Pancreas (tissue), 10 donors: ENCODE data around the gene FCHSD1. TPM values are rescaled to one million over a fixed set of nuclear protein-coding genes. Genes with fewer than 3 reads are reported as not detected.
A peak's percentile ranks its signal among the peaks of the same experiment; 100 is the strongest.

ENCODE experiments used
- ATAC-seq, 4 donors: fragments of 200-7000 bp; cut with Tn5 transposase; one replicate each; pipeline versions ENCODE4 v1.8.0 to v1.9.1; 2020; ENCODE audit warnings: mild to moderate bottlenecking in 4 of 4, moderate library complexity in 4 of 4
- DNase-seq, 6 donors: peaks; one replicate each; pipeline ENCODE4 v3.0.0-alpha.2; 2020
- FAIRE-seq: peaks from 2 replicates; lab custom pipeline; 2012; peaks lifted over from hg19 to GRCh38; lab: Jason Lieb, UNC
- H3K27ac ChIP-seq, 4 donors: fragments of 200-600 bp; sonication (generic); 1 replicate in 3 of 4; 2 replicates in 1 of 4; pipeline versions ENCODE4 v1.5.0 to v1.8.0; 2020
- H3K27me3 ChIP-seq, 4 donors: fragments of 200-600 bp; one replicate each; pipeline ENCODE4 v1.8.0; 2021
- H3K36me3 ChIP-seq, 3 donors: fragments of 200-600 bp; sonication (generic) in 1 of 3; one replicate each; pipeline versions ENCODE4 v1.5.0 to v1.8.0; 2020 to 2021
- H3K4me1 ChIP-seq, 3 donors: fragments of 200-600 bp; one replicate each; pipeline ENCODE4 v1.8.0; 2021
- H3K4me3 ChIP-seq, 4 donors: fragments of 200-600 bp; sonication (generic) in 2 of 4; one replicate each; pipeline versions ENCODE4 v1.5.0 to v1.8.0; 2020 to 2021
- H3K9me3 ChIP-seq, 4 donors: fragments of 200-600 bp; one replicate each; pipeline ENCODE4 v1.8.0; 2021
- WGBS, 2 donors: extraction: QIAGEN DNeasy Blood & Tissue Kit; methylation state at CpG; one replicate each; pipeline ENCODE4 v1.1.7; 2013; 5-methylcytosine and 5-hydroxymethylcytosine counted together
- intact Hi-C, 3 donors: fragments of 100-400 bp; cut with DNase I; formaldehyde crosslinking; loops; one replicate each; pipeline versions ENCODE4 v1.11.1 to v1.14.2; 2022
- polyA plus RNA-seq, 2 donors: library from polyadenylated mRNA; stranded (reverse); fragments of 200-250 nt; gene quantifications; one replicate each; pipeline ENCODE4 v1.2.3, GENCODE V29; 2013
- total RNA-seq, 6 donors: library from RNA; stranded (reverse); fragmentation: NEBNext Ultra II Directional in 4 of 6; extraction: Animal tissue kit (Norgen Biotek cat#: 25700) in 4 of 6; gene quantifications; one replicate each; pipeline versions ENCODE4 v1.2.1 to v1.2.4, GENCODE V29; 2021 to 2023
- TF ChIP-seq, protein P1 (sequence below), 4 donors: fragments of 200-600 bp; sonication (generic) in 3 of 4; IDR thresholded peaks; one replicate each; pipeline versions ENCODE4 v1.5.0 to v1.8.0; 2021; ENCODE audit warnings: antibody characterized with exemption in 4 of 4
- donor health status: healthy with polysubstance abuse.
- donor health status: DM: no; HTN: no; CAD: no; lungs with moderate emphysema.
- donor health status: DM: no; HTN: no; CAD: no.
- donor health status: control.
- donor health status: control.
- donor health status: Bipolar disorder and iron deficiency.
- donor health status: DM: yes; HTN: yes; CAD: no.
- donor health status: DM: no; HTN: no; CAD: no.
- donor health status: DM: no; HTN: no; CAD: no.
- donor health status: DM: yes; HTN: yes; CAD: no.

FCHSD1 gene
- total and polyA plus RNA-seq, 8 donors, result 4.8 to 22.4 (median 9.1) TPM

DNA sequence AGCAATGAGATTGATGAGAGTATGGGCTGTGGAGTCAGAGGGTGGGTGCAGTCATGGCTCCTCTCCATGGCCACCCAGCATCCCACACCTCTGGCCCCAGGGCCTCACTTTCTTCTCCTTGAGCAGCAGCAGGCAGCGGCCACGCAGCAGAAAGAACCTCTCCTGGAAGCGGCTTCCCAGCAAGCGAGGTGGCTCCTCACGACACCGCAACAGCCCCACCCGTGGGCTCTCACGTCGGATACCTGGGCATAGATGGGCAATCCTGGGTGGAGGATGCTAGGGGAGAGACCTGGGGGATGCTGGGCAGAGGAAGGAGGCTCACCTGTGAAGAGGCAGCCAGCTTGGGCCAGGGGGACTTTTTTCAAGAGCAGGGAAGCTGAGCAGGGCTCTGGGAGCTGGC is 5.2 kb upstream of the FCHSD1 start:
- ATAC-seq (no peak), FAIRE-seq (no peak), DNase-seq (no peak)
- Histone ChIP-seq H3K4me3 (no peak overlapping the region), H3K27ac (no peak overlapping the region), H3K36me3 (no peaks in the 10 kb centered on the region), H3K9me3 (no peaks in the 10 kb centered on the region), H3K4me1 (no peaks in the 10 kb centered on the region), H3K27me3 (no peaks in the 10 kb centered on the region)
- intact Hi-C loops, result no loop called here
- TF ChIP-seq, protein P1, sequence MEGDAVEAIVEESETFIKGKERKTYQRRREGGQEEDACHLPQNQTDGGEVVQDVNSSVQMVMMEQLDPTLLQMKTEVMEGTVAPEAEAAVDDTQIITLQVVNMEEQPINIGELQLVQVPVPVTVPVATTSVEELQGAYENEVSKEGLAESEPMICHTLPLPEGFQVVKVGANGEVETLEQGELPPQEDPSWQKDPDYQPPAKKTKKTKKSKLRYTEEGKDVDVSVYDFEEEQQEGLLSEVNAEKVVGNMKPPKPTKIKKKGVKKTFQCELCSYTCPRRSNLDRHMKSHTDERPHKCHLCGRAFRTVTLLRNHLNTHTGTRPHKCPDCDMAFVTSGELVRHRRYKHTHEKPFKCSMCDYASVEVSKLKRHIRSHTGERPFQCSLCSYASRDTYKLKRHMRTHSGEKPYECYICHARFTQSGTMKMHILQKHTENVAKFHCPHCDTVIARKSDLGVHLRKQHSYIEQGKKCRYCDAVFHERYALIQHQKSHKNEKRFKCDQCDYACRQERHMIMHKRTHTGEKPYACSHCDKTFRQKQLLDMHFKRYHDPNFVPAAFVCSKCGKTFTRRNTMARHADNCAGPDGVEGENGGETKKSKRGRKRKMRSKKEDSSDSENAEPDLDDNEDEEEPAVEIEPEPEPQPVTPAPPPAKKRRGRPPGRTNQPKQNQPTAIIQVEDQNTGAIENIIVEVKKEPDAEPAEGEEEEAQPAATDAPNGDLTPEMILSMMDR (IDR thresholded peaks at IDR 0.05), result no peak
- 80 to 87% methylated on average over 9 of the region's 9 CpGs for WGBS, 2 donors

DNA sequence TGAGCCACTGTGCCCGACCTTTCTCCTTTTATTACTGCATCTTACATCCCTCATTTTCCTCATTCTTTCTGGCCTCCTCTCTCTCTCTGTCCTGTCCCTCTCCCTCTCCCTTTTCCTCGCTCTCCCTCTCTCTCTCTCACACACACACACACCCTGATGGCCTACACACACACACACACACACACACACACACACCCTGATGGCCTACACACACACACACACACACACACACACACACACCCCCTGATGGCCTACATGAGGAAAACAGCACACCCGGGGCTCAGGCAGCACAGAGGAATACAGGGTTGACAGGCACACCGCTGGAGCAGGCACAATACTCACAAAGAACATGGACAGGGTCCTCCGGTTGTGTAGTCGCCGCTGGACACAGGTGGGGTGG is 3.8 kb upstream of the FCHSD1 start:
- H3K36me3 ChIP-seq, result no peaks in the 10 kb centered on the region
- TF ChIP-seq, protein P1 (IDR thresholded peaks at IDR 0.05), result no peak
- no peak for FAIRE-seq
- H3K27ac ChIP-seq, result no peak overlapping the region
- no peaks in the 10 kb centered on the region for H3K27me3 ChIP-seq
- intact Hi-C loops, result no loop called here
- H3K9me3 ChIP-seq, result no peaks in the 10 kb centered on the region
- H3K4me3 ChIP-seq, result no peak overlapping the region
- no peaks in the 10 kb centered on the region for H3K4me1 ChIP-seq
- DNase-seq, result no peak
- 67 to 77% methylated on average over 7 of the region's 7 CpGs for WGBS, 2 donors
- ATAC-seq, result no peak

DNA sequence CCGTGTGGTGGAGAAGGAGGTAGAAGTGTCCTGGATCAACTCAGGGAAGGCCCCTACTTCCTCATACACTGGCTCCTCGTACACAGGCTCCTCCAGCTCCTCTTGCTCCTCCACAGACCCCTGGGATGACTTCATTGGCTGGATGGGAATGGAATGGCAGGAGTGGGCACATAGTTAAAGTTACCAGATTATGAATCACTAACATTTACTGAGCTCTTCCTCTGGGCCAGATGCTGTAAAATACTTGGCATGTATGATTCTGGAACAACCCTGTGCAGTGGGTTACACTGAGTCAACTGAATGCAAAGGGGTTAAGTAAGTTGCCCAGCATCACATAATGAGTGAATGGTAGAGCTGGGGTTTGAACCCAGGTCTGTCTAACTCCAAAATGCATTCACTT is 3.1 kb upstream of the FCHSD1 start:
- Histone ChIP-seq H3K9me3 (no peaks in the 10 kb centered on the region), H3K27me3 (no peaks in the 10 kb centered on the region), H3K4me1 (no peaks in the 10 kb centered on the region), H3K4me3 (no peak overlapping the region), H3K27ac (no peak overlapping the region), H3K36me3 (no peaks in the 10 kb centered on the region)
- ATAC-seq (no peak), FAIRE-seq (no peak), DNase-seq (no peak)
- 62 to 78% methylated on average over 2 of the region's 2 CpGs for WGBS, 2 donors
- intact Hi-C loops, result no loop called here
- TF ChIP-seq, protein P1 (IDR thresholded peaks at IDR 0.05), result no peak

DNA sequence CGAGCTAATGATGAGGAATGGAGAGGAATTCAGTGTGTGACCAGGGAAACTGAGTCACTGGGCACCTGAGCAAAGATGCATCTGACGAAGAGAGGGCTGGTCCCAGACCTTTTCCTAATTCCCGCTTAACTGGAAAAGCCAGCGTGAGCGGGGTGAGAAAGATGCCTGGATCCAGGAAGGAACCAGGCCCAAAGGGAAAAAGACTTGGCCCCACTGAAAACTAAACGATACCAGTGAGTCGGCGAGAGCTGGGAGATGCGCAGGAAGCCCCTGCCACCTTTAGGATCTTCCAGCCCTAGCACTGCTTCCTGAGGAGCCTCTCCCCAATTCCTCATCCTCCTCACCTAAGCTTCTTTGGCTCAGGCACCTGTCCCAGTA is 499 bp upstream of the FCHSD1 start:
- DNase-seq (no peak), ATAC-seq (peak in 3 of 4 donors; percentile 2 to 24 (median 4)), FAIRE-seq (no peak)
- H3K4me3 ChIP-seq, result peak overlapping the region; percentile 37 to 78 (median 66)
- WGBS, 2 donors, result 58 to 60% methylated on average over 9 of the region's 9 CpGs
- H3K27ac ChIP-seq, result peak overlapping the region in 1 of 4 donors; percentile 11
- TF ChIP-seq, protein P1 (IDR thresholded peaks at IDR 0.05), result no peak
- intact Hi-C loops, result no loop called here
- H3K27me3 ChIP-seq, result no peaks in the 10 kb centered on the region
- H3K36me3 ChIP-seq, result no peaks in the 10 kb centered on the region
- H3K4me1 ChIP-seq, result no peaks in the 10 kb centered on the region
- H3K9me3 ChIP-seq, result no peaks in the 10 kb centered on the region

DNA sequence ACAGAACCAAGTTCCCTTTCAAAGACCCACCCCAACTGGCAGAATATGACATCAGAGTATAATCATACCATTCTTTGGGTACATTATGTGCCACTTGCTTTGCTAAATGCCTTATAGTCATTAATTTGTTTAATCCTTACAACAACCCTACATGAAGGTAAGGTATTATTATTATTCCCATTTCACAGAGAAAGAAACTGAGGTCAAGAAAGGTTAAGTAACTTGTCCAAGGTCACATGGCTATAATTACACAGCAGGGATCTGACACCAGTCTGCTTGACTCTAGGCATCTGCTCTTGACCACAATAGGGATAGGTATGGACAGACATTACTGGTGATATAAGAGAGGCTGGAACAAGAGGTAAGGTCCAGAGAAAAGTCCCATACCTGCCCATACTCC is 1.2 kb downstream of the FCHSD1 start:
- Histone ChIP-seq H3K4me1 (no peaks in the 10 kb centered on the region), H3K27ac (no peak overlapping the region), H3K9me3 (no peaks in the 10 kb centered on the region), H3K36me3 (no peaks in the 10 kb centered on the region), H3K27me3 (no peaks in the 10 kb centered on the region), H3K4me3 (no peak overlapping the region)
- FAIRE-seq, result no peak
- DNase-seq, result no peak
- intact Hi-C loops, result no loop called here
- no peak for ATAC-seq
- TF ChIP-seq, protein P1 (IDR thresholded peaks at IDR 0.05), result no peak
